SK-N-MC (cell line): ENCODE results near the gene LHX5.

Source experiments
- DNase-seq: peaks from one replicate; pipeline ENCODE4 v3.0.0-alpha.2; 2011; ENCODE audit warnings: low read depth, low spot score
- H3K27ac ChIP-seq: fragments of 200-600 bp; sonication (generic); 2 replicates; pipeline ENCODE4 v1.5.1; 2016; ENCODE audit warnings: mixed run types
- H3K36me3 ChIP-seq: fragments of 200-600 bp; sonication (generic); 2 replicates; pipeline ENCODE4 v1.6.1; 2017; ENCODE audit warnings: antibody characterized with exemption, low read length, mixed read lengths; ENCODE audit not compliant: insufficient read depth
- H3K4me3 ChIP-seq: fragments of 200-600 bp; sonication (generic); 2 replicates; pipeline ENCODE4 v1.5.1; 2016
- H3K9ac ChIP-seq: fragments of 200-600 bp; sonication (generic); 2 replicates; pipeline ENCODE4 v1.8.0; 2017; ENCODE audit warnings: mixed run types, mixed read lengths; ENCODE audit not compliant: insufficient read length
- H3K9me3 ChIP-seq: fragments of 200-600 bp; sonication (generic); 2 replicates; pipeline ENCODE4 v1.6.1; 2017; ENCODE audit warnings: low read depth, mild to moderate bottlenecking, antibody characterized with exemption, low read length, moderate library complexity, mixed read lengths
- EZH2 ChIP-seq: fragments of 200-600 bp; sonication (generic); IDR thresholded peaks from one replicate; pipeline ENCODE4 v1.6.1; 2017; ENCODE audit warnings: antibody characterized with exemption
- FOXP2 ChIP-seq: optimal IDR thresholded peaks from 2 replicates; pipeline ENCODE3; 2011; ENCODE audit warnings: mild to moderate bottlenecking, moderate library complexity; ENCODE audit not compliant: insufficient read depth; ENCODE audit errors: extremely low read length, control extremely low read depth
- POLR2AphosphoS5 ChIP-seq: IDR thresholded peaks from 2 replicates; pipeline ENCODE4 v1.6.1; 2012; ENCODE audit warnings: mild to moderate bottlenecking, low read depth, low read length, borderline replicate concordance

LHX5 gene

GRCh38 chr12:113468365-113469223, 3.1 kb downstream of the LHX5 start:
- H3K9me3 ChIP-seq = no peaks in the 10 kb centered on the region
- TF ChIP-seq FOXP2 (no peak), POLR2AphosphoS5 (no peak), EZH2 (no peak)
- no peak for DNase-seq
- H3K27ac ChIP-seq = no peak overlapping the region
- no peak overlapping the region for H3K4me3 ChIP-seq
- H3K9ac ChIP-seq = no peak overlapping the region
- H3K36me3 ChIP-seq = no peaks in the 10 kb centered on the region

- DNase-seq = no peak
- Histone ChIP-seq H3K4me3 (no peak overlapping the region), H3K9me3 (no peaks in the 10 kb centered on the region), H3K9ac (no peak overlapping the region), H3K36me3 (no peaks in the 10 kb centered on the region), H3K27ac (no peak overlapping the region)
- TF ChIP-seq POLR2AphosphoS5 (no peak), EZH2 (peak; percentile 47), FOXP2 (no peak)
Measured at GRCh38 chr12:113467502-113468364, 3.9 kb downstream of the LHX5 start.

DNA sequence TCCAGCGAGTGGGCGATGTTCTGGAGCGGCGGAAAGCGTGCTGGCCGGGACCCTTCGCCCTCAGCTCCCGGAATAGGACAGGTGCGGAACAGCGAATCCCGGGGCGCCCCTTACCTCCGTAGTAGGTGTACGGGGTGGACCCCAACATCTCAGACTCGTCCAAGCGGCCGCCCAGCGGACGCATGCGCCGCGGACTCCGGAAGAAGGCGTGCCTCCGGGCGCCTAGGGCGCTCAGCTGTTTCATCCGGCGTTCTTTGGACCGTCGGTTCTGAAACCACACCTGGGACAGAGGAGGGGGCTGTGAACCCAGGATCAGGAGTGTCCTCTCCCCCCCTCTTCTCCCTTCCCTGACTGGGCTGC, 4.5 kb downstream of the LHX5 start:
- Histone ChIP-seq H3K27ac (no peak overlapping the region), H3K9ac (no peak overlapping the region), H3K36me3 (no peaks in the 10 kb centered on the region), H3K9me3 (no peaks in the 10 kb centered on the region), H3K4me3 (no peak overlapping the region)
- TF ChIP-seq EZH2 (no peak), FOXP2 (no peak), POLR2AphosphoS5 (no peak)
- DNase-seq = no peak

DNA sequence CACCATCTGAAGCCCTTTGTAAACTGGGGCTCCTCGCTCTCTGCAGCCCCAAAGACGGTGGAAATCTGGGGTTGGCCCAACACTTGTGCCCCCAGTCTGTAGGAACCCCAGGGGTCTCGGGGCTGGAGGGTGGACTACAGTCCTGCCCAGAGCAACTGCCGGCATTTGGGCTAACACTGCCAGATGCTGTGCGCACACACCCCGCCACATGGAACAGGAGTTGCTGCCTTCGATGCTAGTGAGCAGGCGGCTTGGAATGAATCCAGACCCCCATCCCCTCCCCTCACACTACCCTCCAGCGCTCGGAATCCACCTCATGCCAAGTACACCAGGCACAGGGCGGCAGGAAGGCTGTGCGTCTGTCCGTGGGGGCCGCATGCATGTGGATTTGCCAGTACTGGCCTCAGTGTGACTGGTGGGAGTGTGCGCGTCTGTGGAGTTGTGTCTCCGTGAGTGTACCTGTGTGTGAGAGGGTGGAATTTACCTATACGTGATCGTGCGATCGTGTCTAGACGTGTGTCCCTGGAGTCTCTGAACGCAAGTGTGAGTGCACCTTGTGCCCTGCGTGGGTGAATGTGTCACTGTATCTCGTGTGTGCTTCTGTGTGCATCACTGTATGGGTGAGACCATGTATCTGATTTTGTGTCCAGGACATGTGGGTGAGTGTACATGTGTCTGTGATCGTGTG, 5.1 kb downstream of the LHX5 start:
- Histone ChIP-seq H3K36me3 (no peaks in the 10 kb centered on the region), H3K4me3 (no peak overlapping the region), H3K9ac (no peak overlapping the region), H3K9me3 (no peaks in the 10 kb centered on the region), H3K27ac (no peak overlapping the region)
- no peak for TF ChIP-seq POLR2AphosphoS5
- no peak for TF ChIP-seq FOXP2
- no peak for TF ChIP-seq EZH2
- no peak for DNase-seq

GRCh38 chr12:113465808-113466453, 5.7 kb downstream of the LHX5 start:
- no peaks in the 10 kb centered on the region for H3K36me3 ChIP-seq
- H3K4me3 ChIP-seq = no peak overlapping the region
- no peaks in the 10 kb centered on the region for H3K9me3 ChIP-seq
- H3K9ac ChIP-seq = no peak overlapping the region
- DNase-seq = no peak
- no peak overlapping the region for H3K27ac ChIP-seq
- TF ChIP-seq FOXP2 (no peak), POLR2AphosphoS5 (no peak)

DNA sequence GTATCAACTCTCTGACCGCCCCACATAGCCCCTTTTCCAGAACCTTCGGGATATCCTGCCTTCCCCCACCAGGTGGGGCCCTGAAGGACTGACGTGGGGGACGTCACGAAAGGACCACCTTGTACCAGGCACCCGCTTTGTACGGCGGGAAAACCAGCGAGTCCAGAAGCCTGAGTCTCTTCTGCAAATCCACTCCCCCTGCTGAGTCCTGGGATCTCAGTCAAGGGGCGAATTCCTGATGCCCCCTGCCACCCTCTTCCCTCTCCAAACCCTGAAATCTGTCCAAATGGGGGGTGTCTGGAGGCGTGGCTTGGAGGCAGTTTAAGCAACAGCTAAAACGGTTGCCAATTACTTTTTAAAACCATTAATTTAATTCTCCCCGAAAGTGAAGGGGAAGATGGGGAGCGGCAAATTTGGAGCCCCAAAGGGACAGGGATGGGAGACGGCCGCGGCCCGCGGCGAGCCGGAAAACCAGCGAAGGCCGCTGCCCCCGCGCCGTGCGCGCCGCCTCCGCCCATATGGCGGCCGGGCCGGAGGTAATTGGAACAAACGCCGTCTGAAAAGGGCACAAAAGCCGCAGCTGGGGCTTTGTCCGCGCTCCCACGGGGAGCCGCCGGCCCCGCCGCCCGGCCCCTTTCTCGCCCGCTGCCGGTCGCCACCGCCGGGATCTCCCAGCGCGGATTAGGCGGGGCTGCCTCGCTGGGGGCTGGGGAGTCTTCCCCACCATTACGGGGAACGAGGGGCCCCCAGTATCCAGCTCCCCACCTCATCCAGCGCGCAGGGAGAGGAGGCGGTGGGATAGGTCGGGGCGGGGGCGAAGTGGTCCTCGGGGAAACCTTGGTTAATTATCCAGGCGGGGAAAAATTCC, 6.6 kb downstream of the LHX5 start:
- H3K9me3 ChIP-seq = no peaks in the 10 kb centered on the region
- no peak for TF ChIP-seq FOXP2
- peak; percentile 91 for TF ChIP-seq EZH2
- no peak for TF ChIP-seq POLR2AphosphoS5
- H3K36me3 ChIP-seq = no peaks in the 10 kb centered on the region
- no peak overlapping the region for H3K27ac ChIP-seq
- no peak overlapping the region for H3K9ac ChIP-seq
- no peak overlapping the region for H3K4me3 ChIP-seq
- DNase-seq = no peak

DNA sequence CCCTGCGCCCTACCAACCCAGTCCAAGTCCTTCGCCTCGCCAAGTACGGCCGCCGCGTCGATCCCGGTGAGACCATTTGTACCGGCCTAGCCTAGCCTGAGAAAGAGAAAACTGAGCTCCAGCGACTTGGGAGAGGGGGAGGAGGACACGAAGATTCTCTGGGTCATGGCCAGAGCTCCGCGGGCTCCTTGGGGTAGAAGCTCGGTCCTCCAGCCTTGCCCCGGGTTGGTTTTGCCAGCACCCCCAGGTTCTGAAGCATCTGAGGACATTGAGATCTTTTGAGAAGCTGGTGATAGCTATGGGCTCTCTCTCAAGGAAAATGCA, 7.3 kb downstream of the LHX5 start:
- H3K27ac ChIP-seq = no peak overlapping the region
- H3K4me3 ChIP-seq = no peak overlapping the region
- H3K9me3 ChIP-seq = no peaks in the 10 kb centered on the region
- no peaks in the 10 kb centered on the region for H3K36me3 ChIP-seq
- no peak for DNase-seq
- TF ChIP-seq FOXP2 (no peak), EZH2 (no peak), POLR2AphosphoS5 (no peak)
- no peak overlapping the region for H3K9ac ChIP-seq
